Endothelial cell of hepatic sinusoid (primary cell): ENCODE results near the gene SOX6.

Experiments used
- in situ Hi-C: cut with HindIII; loops from 2 replicates; pipeline ENCODE4 v1.10.0; 2017; ENCODE audit warnings: low sequenced_read_pairs

The SOX6 gene

DNA sequence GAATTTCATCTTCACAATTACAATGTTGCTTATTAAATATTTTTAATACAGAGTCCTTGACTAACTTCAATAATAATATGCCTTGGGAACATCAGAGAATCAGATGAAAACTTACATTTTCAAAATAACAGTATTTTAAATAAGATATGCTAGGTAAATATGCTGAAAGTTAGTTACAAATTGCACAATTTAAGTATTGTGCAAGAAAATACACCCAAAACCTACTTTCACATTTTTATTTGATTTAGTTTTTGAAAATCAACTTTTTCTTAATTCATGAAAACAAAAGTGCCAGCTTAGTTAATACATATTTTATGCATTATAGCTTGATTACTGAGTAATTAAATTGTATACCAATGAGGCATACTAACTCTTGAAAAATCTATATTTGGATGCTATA is 76.8 kb downstream of the SOX6 start:
- in situ Hi-C loops = no loop called here

DNA sequence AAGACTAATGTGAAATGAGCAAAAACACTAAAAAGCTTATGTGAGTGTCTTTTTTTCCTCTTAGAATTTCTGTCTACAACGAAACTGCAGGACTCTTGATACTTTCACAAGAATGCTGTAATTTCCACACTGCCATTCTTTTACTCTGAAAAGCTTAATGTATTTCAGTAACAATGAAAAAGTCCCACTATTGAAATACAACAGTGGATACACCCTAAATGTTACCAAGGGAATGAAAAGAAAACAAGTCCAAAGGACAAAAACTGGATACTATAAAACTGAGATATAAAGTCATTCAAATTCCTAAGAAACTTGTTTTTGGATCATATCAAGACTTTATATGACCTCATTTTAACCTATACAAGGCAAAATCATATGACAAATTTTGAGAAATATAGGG is 77.4 kb downstream of the SOX6 start:
- in situ Hi-C loops = no loop called here

DNA sequence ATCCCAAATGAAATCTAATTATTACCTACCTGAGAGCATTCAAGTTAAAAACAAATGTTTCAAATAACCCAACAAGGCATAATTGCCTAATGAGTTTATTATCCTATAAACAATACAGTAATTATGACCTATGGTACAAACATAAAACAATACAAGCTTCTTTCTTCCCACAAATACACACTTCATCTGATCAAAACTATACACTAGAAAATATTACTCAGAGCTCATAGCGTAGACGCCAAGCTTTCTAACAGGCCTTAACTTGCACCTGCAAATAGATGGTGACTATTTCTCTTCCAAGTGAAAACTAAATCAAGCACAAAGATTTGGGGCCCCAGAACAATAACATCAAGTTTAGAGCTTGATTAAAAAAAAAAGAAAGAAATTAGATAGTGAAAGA is 78.1 kb downstream of the SOX6 start:
- in situ Hi-C loops = no loop called here

DNA sequence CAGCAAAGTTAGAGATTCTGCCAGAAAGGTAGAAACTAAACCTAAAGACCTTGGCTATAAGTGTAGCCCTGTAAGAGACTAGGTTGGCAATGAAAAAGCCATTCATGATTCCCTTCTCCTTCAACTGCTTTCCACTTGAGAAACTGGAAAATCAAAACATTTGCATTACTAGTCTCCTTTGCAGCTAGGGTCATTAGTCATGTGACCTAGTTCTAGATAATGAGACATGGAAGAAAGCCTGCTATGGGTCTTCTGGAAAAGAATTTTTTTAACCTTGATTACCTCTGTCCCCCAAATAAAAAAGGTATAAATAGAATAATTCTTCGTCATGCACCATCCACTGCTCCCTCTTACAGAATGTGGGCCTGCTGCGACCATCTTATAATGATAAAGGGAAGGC is 80.1 kb downstream of the SOX6 start:
- in situ Hi-C loops = no loop called here

DNA sequence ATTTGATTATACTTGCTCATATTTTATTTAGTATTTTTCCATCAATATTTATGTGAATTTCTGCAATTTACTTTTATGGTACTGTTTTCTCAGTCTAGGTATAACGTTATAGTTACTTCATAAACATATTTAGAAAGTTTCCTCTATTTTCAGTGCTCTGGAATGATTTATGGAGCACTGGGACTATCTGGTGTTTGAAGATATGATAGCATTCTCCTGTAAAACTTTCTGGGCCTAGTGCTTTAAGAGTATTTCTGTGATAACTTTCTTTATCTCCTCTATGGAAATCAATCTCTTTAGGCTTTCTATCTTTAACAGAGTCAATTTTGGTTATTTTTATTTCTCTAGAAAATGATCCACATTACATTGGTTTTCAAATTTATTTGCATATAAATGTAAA is 85.1 kb downstream of the SOX6 start:
- in situ Hi-C loops = no loop called here

- in situ Hi-C loops = no loop called here
These were observed 90.3 kb downstream of the SOX6 start for GRCh38 chr11:16266021-16266420.

- in situ Hi-C loops = no loop called here
These were observed 91.3 kb downstream of the SOX6 start for GRCh38 chr11:16265022-16265421.

DNA sequence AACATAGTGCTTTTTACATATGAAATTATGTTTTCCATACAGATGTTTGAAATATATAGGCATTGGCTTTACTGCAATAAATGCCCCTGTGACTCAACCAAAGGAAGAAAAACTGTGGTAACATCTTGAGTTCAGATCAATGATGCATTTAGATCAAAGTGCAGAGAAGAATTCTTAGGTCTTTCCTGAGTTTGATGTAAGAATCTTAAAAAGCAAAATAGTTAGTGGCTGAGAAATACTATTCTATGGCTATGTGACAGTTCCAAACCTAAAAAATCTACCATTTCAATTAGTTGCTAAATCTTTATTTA is 93.7 kb downstream of the SOX6 start:
- in situ Hi-C loops = no loop called here

- in situ Hi-C loops = no loop called here
These were observed 94.3 kb downstream of the SOX6 start for GRCh38 chr11:16261836-16262644.

GRCh38 chr11:16252373-16252772 is 104.0 kb downstream of the SOX6 start:
- in situ Hi-C loops = no loop called here

- in situ Hi-C loops = no loop called here
These were observed 108.1 kb downstream of the SOX6 start for GRCh38 chr11:16248248-16248647.

DNA sequence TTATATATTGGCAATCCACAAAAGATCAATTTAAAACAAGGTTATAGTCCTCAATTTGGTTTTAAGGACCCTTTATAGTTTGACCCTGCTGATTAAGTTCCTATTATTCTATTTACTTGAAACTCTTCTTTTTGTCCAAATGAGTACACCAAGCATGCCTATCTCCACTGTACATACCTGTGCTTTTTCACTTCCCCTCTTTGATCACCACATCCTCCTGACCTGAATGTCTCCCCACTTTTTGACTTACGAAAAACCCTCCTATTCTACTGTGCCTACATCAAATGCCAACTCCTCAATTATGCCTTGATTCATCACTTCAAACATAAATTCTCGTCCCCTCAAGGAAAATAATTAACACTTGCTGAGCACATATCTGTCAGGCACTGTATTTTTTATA is 113.5 kb downstream of the SOX6 start:
- in situ Hi-C loops = no loop called here

DNA sequence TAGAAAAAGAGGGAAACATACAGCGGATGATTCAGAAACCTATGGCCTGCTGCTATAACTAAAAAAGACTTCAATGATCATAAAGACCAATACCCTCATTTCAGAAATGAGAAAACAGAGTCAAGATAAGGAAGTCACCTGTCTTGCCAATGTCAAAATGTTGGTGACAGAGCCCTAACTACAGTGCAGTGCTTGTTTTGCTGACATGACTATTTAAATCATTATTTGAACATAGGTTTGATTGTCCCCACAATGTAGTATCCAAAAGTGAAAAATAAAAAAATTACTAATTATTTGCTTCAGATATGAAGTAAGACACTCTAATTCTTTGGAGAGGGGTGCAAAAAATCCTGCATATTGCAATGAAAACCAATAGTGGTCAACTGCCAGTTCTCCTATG is 115.7 kb downstream of the SOX6 start:
- in situ Hi-C loops = no loop called here

GRCh38 chr11:16239141-16240105 is 116.9 kb downstream of the SOX6 start:
- in situ Hi-C loops = no loop called here

DNA sequence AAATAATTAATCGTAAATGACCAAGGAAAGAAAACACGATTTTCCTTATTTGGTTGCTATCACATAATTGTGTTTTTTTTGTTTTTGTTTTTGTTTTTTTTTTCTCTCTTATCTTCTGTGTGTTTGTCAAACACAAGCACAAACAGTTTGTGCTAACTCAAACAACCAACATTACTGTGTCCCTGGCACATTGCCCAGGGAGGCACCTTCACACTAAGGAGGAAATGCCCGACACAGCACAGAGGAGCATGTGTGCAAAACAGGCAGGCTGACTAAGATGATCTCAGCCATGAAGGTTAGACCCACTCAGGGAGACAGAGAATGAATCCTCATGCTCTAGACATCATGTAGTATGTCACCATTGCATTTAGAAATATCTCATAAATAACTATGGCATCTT is 130.1 kb downstream of the SOX6 start:
- in situ Hi-C loops = no loop called here

DNA sequence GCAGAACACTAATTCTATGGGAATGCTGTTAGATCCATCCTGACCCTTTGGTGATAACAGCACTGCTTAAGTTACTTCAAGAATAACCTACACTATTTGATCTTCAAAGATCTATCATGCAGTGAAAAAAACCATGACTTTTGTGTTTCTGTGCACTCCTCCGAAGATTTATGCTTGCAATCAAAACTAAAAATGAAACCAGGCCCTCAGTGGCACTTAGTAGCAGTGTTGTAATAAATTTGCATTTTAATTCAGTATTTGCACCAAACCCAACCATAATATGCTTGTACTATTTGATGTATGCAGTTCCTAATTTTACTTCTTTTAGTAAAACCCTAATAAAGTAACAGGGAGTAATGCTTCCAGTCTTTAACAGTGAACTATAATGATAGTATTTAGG is 130.7 kb downstream of the SOX6 start:
- in situ Hi-C loops = no loop called here

DNA sequence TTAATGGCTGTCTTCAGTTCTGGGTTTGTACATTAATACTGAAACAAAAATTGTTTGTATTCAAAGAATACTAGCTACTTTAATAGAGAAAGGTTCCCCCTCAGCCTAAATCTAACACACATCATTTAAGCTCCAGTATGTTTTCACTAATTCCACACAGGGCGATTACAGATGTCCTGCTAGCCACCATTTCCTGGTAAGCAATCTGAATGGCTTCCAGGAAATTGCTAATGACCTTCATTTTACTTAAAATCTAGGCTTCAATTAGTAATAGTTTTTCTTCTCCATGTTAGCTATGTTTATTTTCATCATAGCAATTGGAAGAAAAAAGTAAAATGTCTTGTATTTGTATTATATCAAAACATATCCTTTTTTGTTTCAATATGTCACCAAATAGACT is 132.8 kb downstream of the SOX6 start:
- in situ Hi-C loops = no loop called here

DNA sequence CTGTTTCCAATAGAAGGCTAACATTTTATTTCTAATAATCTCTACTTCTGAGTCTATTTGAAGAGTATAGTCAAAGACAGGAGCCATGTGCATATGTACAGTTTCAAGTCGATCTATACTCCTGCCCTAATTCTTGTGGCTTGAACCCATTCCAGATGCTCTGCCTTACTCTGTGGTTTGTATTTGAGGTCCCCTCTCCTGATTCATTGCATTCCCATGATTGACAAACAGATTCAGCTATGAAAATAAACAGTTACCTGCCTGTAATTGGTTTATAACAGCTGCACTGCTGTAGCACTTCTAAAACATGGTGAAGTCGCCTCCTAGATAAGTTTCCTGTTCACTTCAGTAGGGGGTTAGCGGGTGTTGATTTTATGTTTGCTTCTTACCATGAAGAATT is 138.7 kb downstream of the SOX6 start:
- in situ Hi-C loops = no loop called here

GRCh38 chr11:16216831-16217230 is 139.5 kb downstream of the SOX6 start:
- in situ Hi-C loops = no loop called here

- in situ Hi-C loops = no loop called here
These were observed 141.0 kb downstream of the SOX6 start for GRCh38 chr11:16215352-16215751.

DNA sequence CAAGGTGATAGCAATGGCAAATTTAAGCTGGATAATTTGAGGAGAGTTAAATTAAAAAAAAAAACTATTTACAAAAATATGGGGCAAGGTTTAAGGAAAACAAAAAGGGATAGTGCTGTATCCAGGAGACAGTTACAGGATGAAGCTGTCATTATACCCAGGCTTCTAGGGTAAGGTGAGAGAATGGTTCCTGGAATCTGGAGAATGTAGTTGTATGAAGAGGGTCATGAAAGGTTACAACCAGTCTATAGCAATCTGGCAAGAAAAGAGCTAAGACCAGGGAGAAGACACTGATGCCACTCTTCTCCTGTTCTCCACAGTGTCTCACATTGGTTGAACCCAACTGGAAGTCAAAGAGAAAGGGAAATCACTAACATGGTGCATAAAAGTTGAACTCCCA is 144.9 kb downstream of the SOX6 start:
- in situ Hi-C loops = no loop called here

DNA sequence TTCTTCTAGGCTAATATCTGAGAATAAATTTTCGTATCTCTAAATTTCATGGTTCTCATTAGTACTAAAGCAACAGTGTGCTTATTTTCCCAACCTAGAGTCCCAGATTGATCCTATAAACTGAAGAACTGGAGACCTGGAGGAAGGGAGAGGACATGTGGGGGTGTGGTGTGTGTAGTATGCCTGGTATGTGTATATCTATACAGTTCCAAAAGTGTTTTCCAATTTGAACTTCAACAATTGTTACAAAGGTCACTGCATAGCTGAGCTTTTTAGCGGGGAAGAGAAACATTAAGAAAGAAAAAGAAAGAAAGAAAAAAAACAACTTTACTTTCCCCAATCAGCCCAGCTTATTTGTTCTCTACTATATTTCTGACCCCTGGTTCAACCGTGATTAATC is 152.1 kb downstream of the SOX6 start:
- in situ Hi-C loops = no loop called here
